Measurements from ENCODE around the gene STIM1. TPM values are rescaled to one million over a fixed set of nuclear protein-coding genes. Genes with fewer than 3 reads are reported as not detected.

STIM1 gene
- total RNA-seq, 3 donors from 2014 or later (not counting 1 experiment from before 2014, with no cell fraction given) = 171 to 187 (median 175) TPM

DNA sequence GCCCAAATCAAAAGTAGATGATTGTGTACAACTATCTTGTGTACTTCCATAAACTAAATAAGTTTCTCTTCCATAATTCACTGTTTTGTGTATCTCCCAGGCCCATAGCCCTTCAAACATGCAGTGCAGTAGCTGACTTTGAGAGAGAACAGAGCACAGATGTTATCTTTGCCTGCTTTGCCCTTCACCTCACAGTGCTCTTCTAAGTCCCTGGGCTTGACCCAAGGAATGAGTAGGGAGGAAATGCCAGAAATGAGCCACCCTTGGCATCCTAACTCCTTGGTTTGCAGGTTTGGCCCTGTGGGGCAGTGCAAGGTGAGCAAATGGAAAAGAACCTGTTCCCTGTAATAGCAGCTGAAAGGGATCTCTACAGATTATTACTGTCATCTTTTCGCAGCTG is 79.2 kb downstream of the STIM1 start:
- Histone ChIP-seq H3K9me3 (ENCODE audit: control insufficient read depth, insufficient read depth, low read length) (no peaks in the 10 kb centered on the region), H3K36me3 (ENCODE audit: control insufficient read depth, insufficient read depth, low read length) (no peaks in the 10 kb centered on the region), H3K4me1 (ENCODE audit: control insufficient read depth, insufficient read depth, low read length) (peaks cover 8% of the 10 kb centered on the region), H3K27me3 (ENCODE audit: control insufficient read depth, insufficient read depth, low read length) (no peaks in the 10 kb centered on the region), H3K4me3 (ENCODE audit: low read length) (no peak overlapping the region), H3K27ac (ENCODE audit: low read length) (no peak overlapping the region)
- no peak for DNase-seq
- H3K36me3 Mint-ChIP-seq = no peaks in the 10 kb centered on the region
- peak overlapping the region; percentile 48 to 74 for H3K27ac Mint-ChIP-seq
- WGBS (ENCODE audit: insufficient coverage) = 100% methylated on average over 1 of the region's 1 CpG
- intact Hi-C loops (cut with micrococcal nuclease) = no loop called here
- peaks cover 80 to 84% of the 10 kb centered on the region in 2 donors for H3K4me1 Mint-ChIP-seq
- no peaks in the 10 kb centered on the region for H3K27me3 Mint-ChIP-seq (ENCODE audit: low read depth in 2 of 2)
- TF ChIP-seq CTCF (IDR thresholded peaks at IDR 0.05) = no peak
- H3K9me3 Mint-ChIP-seq = no peaks in the 10 kb centered on the region
- H3K4me3 Mint-ChIP-seq = no peak overlapping the region
- no peak for ATAC-seq

DNA sequence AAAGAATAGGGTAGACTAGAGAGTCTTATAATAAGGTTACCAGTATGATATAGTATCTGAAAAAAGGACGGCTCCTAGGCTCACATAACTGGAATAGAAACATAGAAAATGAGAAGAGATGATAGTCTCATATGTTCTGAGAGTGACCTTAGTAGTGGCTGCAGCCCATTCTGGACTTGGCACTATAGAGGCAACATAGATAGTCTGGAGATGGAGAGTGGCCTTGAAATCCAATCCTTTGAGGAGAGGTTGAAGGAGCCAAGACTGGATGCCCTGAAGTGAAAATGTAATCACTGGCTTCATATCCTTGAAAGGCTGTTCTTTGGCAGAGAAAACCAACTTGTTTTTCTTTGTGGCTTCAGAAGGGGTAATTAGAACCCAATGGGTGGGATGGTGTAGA is 81.1 kb downstream of the STIM1 start:
- H3K4me3 ChIP-seq (ENCODE audit: low read length) = no peak overlapping the region
- H3K27ac ChIP-seq (ENCODE audit: low read length) = no peak overlapping the region
- H3K4me1 ChIP-seq (ENCODE audit: control insufficient read depth, insufficient read depth, low read length) = peaks cover 8% of the 10 kb centered on the region
- H3K36me3 ChIP-seq (ENCODE audit: control insufficient read depth, insufficient read depth, low read length) = no peaks in the 10 kb centered on the region
- intact Hi-C loops (cut with micrococcal nuclease) = no loop called here
- no peaks in the 10 kb centered on the region for H3K27me3 Mint-ChIP-seq (ENCODE audit: low read depth in 2 of 2)
- ATAC-seq = no peak
- 100% methylated on average over 1 of the region's 1 CpG for WGBS (ENCODE audit: insufficient coverage)
- DNase-seq = no peak
- H3K9me3 ChIP-seq (ENCODE audit: control insufficient read depth, insufficient read depth, low read length) = no peaks in the 10 kb centered on the region
- H3K27me3 ChIP-seq (ENCODE audit: control insufficient read depth, insufficient read depth, low read length) = no peaks in the 10 kb centered on the region
- no peaks in the 10 kb centered on the region for H3K36me3 Mint-ChIP-seq
- H3K4me1 Mint-ChIP-seq = peaks cover 84 to 87% of the 10 kb centered on the region in 2 donors
- no peak for TF ChIP-seq CTCF (IDR thresholded peaks at IDR 0.05)
- no peak overlapping the region for H3K4me3 Mint-ChIP-seq
- H3K9me3 Mint-ChIP-seq = no peaks in the 10 kb centered on the region
- peak overlapping the region; percentile 61 to 71 for H3K27ac Mint-ChIP-seq

DNA sequence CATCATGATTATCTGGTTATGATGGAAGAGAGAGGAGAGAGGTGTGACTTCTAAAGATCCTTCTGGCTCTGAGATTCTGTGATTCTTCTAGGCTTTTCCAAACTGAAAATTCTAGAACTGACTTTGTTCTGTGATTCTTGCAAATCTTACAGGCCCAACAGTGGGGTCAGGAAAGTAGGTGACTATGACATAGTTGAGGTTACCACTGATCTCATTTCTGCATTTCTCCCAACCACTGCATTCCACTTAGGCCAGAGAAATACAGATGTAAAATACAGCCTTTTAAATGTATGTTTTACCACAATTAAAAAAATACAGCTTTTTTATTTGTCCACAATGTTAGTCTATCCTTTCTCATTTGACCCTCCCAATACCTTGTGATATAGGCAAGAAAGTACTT is 83.7 kb downstream of the STIM1 start:
- H3K9me3 Mint-ChIP-seq = no peaks in the 10 kb centered on the region
- Histone ChIP-seq H3K4me1 (ENCODE audit: control insufficient read depth, insufficient read depth, low read length) (peaks cover 28% of the 10 kb centered on the region), H3K27me3 (ENCODE audit: control insufficient read depth, insufficient read depth, low read length) (no peaks in the 10 kb centered on the region), H3K9me3 (ENCODE audit: control insufficient read depth, insufficient read depth, low read length) (no peaks in the 10 kb centered on the region), H3K27ac (ENCODE audit: low read length) (no peak overlapping the region), H3K36me3 (ENCODE audit: control insufficient read depth, insufficient read depth, low read length) (no peaks in the 10 kb centered on the region), H3K4me3 (ENCODE audit: low read length) (no peak overlapping the region)
- H3K27ac Mint-ChIP-seq = peak overlapping the region; percentile 73 to 91
- ATAC-seq = peak in 2 of 3 donors; percentile 36 to 51
- H3K4me3 Mint-ChIP-seq = no peak overlapping the region
- no peak for TF ChIP-seq CTCF (IDR thresholded peaks at IDR 0.05)
- peaks cover 90 to 92% of the 10 kb centered on the region in 2 donors for H3K4me1 Mint-ChIP-seq
- H3K36me3 Mint-ChIP-seq = no peaks in the 10 kb centered on the region
- intact Hi-C loops (cut with micrococcal nuclease) = no loop called here
- DNase-seq = no peak
- H3K27me3 Mint-ChIP-seq (ENCODE audit: low read depth in 2 of 2) = no peaks in the 10 kb centered on the region

DNA sequence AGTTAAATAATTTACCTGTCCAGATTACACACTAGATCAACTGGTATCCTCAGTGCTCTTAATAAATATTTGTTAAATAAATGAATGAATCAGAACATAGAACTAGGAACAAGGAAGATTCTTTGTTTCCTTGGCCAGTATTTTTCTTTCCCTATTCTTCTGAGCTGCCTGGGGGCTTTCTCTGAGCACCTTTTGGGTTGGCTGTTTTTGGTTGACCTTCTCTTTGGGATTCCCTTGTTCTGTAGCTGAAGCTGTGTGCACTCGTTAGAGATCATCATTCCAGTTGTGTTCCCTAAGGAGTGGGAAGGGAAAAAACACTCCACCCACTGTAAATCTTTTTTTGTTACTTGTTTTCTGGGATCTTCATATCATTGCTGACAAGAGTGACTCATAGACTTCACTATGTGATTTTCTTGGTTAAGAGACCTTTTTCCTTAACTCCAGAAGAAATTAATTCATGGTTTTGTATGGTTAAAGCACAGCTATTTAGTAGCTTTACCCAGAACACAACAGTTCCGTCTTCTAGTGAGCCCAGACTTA is 84.3 kb downstream of the STIM1 start:
- H3K4me3 Mint-ChIP-seq = peak overlapping the region; percentile 45
- intact Hi-C loops (cut with micrococcal nuclease) = no loop called here
- peaks cover 90 to 92% of the 10 kb centered on the region in 2 donors for H3K4me1 Mint-ChIP-seq
- H3K36me3 Mint-ChIP-seq = no peaks in the 10 kb centered on the region
- DNase-seq (no peak), ATAC-seq (no peak)
- WGBS (ENCODE audit: insufficient coverage) = 100% methylated on average over 2 of the region's 2 CpGs
- TF ChIP-seq CTCF (IDR thresholded peaks at IDR 0.05) = no peak
- no peaks in the 10 kb centered on the region for H3K9me3 Mint-ChIP-seq
- Histone ChIP-seq H3K27ac (ENCODE audit: low read length) (no peak overlapping the region), H3K4me3 (ENCODE audit: low read length) (no peak overlapping the region), H3K9me3 (ENCODE audit: control insufficient read depth, insufficient read depth, low read length) (no peaks in the 10 kb centered on the region), H3K4me1 (ENCODE audit: control insufficient read depth, insufficient read depth, low read length) (peaks cover 33% of the 10 kb centered on the region), H3K36me3 (ENCODE audit: control insufficient read depth, insufficient read depth, low read length) (no peaks in the 10 kb centered on the region), H3K27me3 (ENCODE audit: control insufficient read depth, insufficient read depth, low read length) (no peaks in the 10 kb centered on the region)
- H3K27me3 Mint-ChIP-seq (ENCODE audit: low read depth in 2 of 2) = no peaks in the 10 kb centered on the region
- H3K27ac Mint-ChIP-seq = peak overlapping the region; percentile 73 to 91
